GM12801 (cell line): ENCODE measurements around the gene KRT82.

Experiments
- TF ChIP-seq, protein P1 (sequence below): IDR thresholded peaks from one replicate; pipeline ENCODE4 v1.5.1; 2011; ENCODE audit warnings: control low read depth; ENCODE audit not compliant: insufficient read length; ENCODE audit errors: extremely low read depth

Gene KRT82

DNA sequence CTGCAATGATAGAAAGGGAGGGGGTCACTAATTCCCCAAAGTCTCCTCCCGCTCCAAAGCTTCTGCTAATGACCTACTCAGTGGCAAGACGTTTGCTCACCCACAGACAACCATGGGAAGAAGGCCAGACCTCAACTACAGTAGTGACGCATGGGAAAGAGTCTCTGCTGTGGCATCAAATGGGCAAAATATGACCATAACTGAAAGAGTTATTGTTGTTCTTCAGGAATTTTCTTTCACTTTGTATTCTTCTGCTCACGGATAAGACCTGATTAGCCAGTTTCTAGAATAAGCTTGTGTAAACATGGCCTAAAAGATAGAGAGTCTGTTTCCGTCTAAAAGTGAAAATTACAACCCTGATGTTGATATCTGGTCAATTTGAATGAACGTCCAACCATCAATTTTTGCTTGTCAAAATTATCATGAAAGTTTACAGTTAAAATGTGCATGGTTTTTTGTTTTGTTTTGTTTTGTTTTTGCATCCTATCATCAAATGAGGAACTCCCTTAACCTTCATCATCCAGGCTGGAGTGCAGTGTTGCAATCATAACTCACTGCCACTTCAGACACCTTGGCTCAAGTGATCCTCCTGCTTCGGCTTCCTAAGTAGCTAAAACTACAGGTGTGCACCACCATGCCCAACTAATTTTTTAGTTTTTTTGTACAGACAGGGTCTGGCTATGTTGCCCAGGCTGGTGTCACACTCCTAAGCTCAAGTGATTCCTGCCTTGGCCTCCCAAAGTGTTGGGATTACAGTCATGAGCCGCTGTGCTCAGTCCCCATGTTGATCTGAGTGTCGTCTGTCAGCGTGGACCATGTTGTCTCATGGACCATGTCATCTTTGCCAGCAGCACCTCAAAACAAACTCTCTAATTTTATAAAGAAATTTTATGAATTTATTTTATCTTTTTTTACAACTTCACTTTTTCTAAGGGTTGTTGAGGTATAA is 38.8 kb upstream of the KRT82 start:
- TF ChIP-seq, protein P1, sequence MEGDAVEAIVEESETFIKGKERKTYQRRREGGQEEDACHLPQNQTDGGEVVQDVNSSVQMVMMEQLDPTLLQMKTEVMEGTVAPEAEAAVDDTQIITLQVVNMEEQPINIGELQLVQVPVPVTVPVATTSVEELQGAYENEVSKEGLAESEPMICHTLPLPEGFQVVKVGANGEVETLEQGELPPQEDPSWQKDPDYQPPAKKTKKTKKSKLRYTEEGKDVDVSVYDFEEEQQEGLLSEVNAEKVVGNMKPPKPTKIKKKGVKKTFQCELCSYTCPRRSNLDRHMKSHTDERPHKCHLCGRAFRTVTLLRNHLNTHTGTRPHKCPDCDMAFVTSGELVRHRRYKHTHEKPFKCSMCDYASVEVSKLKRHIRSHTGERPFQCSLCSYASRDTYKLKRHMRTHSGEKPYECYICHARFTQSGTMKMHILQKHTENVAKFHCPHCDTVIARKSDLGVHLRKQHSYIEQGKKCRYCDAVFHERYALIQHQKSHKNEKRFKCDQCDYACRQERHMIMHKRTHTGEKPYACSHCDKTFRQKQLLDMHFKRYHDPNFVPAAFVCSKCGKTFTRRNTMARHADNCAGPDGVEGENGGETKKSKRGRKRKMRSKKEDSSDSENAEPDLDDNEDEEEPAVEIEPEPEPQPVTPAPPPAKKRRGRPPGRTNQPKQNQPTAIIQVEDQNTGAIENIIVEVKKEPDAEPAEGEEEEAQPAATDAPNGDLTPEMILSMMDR: no peak

DNA sequence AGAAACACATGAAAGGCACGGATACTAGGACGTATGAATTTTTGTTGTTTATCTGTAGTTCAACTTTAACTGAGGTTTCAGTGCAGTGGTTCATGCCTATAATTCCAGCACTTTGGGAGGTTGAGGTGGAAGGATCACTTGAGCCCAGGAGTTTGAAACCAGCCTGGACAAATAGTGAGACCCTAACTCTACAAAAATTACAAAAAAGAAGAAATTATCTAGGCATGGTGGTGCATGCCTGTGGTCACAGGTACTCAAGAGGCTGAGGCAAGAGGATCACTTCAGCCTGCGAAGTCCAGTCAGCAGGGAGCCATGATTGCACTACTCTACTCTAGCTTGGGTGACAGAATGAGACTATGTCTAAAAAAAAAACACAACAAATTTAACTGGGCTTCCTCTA is 37.8 kb upstream of the KRT82 start:
- TF ChIP-seq, protein P1: no peak

DNA sequence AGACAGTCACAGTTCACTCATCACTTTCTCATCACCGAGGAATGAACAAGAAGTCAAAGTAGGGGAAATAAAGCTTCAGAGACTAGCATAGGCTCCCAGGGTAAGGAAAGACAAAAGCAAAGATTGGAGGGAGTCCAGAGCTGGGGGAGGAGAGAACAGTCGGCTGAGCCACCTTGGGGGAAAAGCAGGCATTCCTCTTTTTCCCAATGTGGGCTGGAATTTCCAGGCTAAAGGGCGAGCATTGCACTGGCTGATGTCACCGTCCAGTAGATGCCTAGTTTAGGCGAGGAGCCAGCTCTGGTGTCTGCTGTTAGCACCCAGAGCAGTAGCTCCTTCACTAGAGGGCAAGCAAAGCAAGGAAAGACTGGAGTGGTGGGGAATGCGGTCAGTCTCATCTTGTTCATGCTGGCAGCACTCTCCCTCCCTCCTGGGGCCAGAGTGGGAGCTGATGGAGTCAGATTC is 36.5 kb upstream of the KRT82 start:
- TF ChIP-seq, protein P1: no peak

DNA sequence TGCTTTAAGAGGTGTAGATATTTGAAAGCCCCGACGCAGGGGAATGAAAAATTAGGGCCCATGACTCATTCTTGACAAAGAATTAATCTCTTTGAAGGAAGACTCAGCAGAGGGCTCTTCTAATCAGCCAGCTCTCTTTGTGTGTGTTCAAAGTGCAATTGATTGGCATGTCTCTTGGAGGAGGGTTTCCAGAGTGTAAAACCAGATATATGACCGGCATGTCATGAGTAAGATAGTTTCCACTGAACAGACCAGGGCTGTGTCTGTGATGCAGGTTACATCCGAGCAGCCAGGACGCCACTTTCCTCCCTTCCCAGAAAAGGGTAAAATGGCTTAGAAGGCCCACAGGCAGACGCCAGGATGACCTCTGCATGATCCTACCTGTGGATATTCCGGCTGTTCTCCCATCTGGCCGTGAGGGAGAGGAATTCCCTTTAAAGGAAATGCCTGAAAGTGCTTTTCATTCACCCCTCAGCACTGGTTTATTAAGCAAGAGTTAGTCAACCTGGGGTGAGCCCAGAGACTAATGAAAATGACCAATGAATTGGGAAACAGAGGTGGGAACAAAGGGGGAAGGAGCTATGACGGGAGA is 35.3 kb upstream of the KRT82 start:
- TF ChIP-seq, protein P1: no peak

DNA sequence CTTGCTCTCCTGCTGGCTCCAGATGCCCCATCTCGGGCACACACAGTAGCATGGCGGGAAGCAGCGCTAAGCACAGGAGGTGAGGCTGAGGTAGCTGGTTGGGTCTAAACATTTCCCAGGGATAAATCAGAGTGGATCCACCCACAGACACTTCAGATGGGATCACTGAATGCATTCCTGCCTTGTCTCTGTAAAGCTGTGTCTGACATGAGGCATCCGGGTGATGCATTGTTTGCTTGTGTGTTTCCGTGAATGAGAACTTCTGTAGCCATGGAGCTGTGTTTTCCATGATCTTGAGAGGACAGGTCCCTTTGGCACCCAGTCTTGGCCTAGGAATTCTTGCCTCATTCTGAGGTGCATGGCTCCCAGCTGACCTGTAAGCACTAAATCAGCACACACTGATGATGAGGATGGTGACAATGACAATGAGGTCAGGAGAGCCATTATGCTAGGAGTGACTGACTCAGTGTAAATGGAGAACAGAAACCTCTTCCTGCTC is 34.7 kb upstream of the KRT82 start:
- TF ChIP-seq, protein P1: no peak

DNA sequence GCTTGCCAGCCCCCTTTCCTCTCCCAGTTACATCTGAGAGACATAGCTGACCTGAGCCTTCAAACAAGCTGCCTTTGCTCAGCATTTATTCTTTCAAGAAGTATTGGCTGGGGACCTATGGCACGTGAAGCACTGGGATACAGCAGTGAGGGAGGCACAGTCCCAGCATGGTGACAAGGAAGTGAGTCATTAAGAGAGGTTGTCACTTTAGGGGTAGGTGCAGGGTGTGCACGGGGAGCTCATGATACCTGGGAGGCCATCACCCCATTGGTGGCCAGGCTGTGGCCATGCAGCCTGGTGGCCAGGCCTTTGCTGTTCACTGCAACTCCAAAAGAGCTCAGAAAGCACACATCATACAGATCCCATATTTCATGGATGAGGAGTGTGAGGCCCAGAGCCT is 33.7 kb upstream of the KRT82 start:
- TF ChIP-seq, protein P1: no peak

DNA sequence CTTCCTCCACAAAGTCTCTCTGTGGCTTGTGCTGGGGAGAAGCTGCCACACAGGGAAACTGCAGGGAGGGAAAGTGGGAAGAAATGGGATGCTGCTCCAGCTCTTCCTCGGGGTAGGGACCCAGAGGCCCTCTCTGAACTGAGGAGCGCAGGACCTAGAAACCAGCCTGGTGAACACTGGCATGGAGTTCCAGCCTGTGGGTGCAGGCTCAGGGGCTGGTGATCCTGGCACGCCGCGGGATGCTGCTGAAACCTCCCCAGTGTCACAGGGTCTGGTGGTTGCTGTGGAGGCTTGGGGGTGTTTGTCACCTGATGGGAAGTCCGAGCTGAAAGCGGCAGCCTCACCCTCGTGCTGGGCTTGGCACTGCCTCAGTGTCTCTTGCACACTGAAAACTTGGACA is 33.3 kb upstream of the KRT82 start:
- TF ChIP-seq, protein P1: no peak
